SK-N-SH (cell line): ENCODE results near the gene WDR64.

Source experiments
- EZH2phosphoT487 ChIP-seq: fragments of 200-600 bp; sonication (generic); IDR thresholded peaks from 2 replicates; pipeline ENCODE4 v1.6.1; 2017; ENCODE audit warnings: low read depth, mixed run types, mild to moderate bottlenecking, antibody characterized with exemption, moderate library complexity, borderline replicate concordance
- TAF1 ChIP-seq: IDR thresholded peaks from 2 replicates; pipeline ENCODE4 v1.6.1; 2012; ENCODE audit warnings: low read depth, mild to moderate bottlenecking, low read length, moderate library complexity, borderline replicate concordance
- TF ChIP-seq, protein P1 (sequence below): IDR thresholded peaks from 2 replicates; pipeline ENCODE4; 2012

DNA sequence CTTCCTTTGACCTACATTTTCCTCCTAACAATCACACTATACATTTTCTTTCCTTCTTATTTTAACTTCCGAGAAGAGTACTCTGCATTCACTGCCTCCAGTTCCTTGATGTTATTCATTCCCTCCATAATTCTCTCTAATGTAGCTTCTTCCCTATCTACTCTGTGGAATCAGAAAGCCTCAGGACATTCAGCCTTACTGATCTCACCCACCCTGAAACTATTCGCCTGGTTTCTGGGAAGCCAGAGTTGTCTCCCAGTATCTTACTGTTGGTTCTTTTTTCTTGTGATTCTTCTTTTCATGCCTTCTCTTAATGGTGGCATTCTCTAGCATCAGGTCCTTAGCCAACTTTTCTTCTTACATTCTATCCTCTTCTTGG lies 45.5 kb downstream of the WDR64 start:
- TF ChIP-seq EZH2phosphoT487 (no peak), TAF1 (no peak)
- TF ChIP-seq, protein P1, sequence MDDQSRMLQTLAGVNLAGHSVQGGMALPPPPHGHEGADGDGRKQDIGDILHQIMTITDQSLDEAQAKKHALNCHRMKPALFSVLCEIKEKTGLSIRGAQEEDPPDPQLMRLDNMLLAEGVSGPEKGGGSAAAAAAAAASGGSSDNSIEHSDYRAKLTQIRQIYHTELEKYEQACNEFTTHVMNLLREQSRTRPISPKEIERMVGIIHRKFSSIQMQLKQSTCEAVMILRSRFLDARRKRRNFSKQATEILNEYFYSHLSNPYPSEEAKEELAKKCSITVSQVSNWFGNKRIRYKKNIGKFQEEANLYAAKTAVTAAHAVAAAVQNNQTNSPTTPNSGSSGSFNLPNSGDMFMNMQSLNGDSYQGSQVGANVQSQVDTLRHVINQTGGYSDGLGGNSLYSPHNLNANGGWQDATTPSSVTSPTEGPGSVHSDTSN = no peak
